ENCODE measurements around the gene CAPN5.

GRCh38 chr11:77155082-77155475 is 88.3 kb downstream of the CAPN5 start:
- TF ChIP-seq CTCF (IDR thresholded peaks at IDR 0.05) (no peak), ZFX (IDR thresholded peaks at IDR 0.05; ENCODE audit: borderline replicate concordance) (no peak)
